HG03354 (cell line): ENCODE results near the gene WDR7.

ENCODE experiments used
- ATAC-seq: cut with Tn5 transposase; IDR thresholded peaks from one replicate; pipeline ENCODE4 v1.9.1; 2021; ENCODE audit warnings: mild to moderate bottlenecking; ENCODE audit not compliant: unreplicated experiment, poor library complexity, severe bottlenecking

WDR7 gene

DNA sequence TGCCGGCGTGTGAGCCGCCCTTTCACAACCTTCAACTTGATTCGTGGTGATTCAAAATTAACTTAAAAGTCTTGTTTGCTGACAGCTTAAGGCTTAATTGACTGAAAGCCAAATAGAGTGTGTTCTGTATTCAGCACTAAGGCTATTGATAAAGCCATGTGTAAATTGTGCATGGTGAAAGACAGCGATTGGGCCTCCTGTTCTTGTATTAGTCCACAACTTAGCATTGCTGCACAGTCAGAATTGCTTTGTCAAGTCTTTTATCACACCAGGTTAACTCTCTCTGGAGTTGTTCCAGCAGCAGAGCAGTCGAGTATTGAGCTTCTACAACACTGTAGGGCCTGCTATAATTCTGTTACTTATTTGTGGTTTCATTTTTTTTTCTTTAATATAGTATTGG, 210.1 kb downstream of the WDR7 start:
- ATAC-seq: no peak

GRCh38 chr18:56869189-56869777, 218.1 kb downstream of the WDR7 start:
- peak; percentile 75 for ATAC-seq

DNA sequence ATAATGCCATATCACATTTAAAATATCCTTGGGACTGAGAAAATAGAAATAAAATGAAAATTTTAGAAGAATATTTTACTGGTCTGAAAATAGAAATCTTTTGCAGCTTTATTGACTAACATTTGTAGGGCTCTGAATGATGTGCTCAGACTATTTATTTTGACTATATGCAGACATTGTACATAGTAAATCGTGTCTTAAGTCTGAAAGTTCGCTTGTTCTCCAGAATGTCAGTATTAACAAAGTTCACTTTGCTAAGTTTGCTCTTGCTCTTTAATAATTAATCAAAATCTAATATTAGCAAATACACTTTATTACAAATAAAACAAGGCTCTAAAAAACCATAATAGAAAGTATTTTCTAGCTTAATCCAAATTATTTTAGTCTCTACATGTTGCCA, 219.8 kb downstream of the WDR7 start:
- ATAC-seq: no peak

DNA sequence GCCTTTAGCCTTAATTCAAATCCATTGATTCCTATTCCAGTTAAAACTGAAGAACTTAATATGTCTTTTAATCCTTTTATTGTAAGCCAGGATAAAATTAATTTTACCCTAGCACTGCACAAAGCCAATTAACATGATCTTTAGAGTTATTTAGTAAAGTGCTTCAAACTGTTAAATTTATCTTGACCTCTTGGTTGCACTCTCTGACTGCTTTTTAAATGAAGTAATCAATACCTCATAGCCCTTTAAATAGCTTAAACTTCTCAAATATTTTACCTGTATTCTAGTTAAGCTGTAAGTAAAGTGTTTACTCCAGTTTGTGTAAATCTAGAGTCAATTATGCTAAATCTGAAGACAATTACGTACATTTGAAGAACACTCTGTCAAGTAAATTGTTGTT, 221.0 kb downstream of the WDR7 start:
- ATAC-seq: no peak

- ATAC-seq: no peak
These were observed 222.4 kb downstream of the WDR7 start for GRCh38 chr18:56873441-56874140.

- ATAC-seq: no peak
These were observed 227.6 kb downstream of the WDR7 start for GRCh38 chr18:56878711-56879110.

DNA sequence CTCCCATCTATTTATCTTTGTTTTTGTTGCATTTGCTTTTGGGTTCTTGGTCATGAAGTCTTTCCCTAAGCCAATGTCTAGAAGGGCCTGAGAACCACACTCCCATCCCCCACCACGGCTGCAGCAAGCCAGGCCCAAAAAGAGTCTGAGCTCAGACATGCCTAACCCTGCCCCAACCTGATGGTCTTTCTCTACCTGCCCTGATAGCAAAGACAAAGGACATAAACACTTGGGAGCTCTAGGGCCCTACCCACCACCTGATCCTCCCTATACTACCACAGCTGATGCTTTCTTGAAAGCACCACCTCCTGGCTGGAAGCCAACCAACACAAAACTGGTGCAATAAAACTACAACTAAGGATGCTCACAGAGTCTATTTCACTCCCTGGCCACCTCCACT, 233.4 kb downstream of the WDR7 start:
- ATAC-seq: no peak

DNA sequence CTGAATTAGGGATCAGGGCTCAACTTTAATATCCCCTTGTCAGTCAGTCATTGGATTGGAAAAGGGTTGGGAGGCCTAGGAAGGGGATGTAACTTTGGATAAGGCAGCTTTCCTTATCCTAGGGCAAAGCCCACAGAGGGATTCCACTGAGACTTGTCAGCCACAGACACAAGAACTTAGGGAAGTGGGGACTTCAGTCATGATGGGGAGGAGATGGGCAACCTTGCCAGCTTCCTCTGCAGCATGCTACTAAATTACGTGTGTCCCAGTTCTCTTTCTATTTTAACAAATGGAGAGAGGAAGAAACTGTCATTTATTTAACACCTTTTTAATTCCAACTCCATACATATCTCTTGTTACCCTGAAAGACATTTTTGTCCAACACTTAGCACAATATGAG, 237.8 kb downstream of the WDR7 start:
- ATAC-seq: no peak

DNA sequence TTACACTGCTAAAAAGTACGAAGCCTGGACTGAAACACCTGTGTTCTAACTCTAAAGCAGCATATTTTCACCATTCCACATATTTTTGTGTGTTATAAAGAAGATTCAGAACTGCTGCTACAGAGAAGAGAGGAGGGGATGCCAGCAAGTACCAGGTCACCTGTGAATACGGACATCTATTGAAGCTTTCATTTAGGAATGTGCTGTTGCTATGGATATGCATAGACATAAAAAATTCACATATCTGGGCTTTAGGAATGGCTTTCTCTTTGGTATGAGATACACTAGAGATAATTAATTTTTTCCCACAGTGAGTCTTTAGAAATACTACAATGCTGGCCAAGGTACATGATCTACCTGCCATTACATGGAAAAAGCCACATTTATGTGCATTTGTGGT, 238.5 kb downstream of the WDR7 start:
- ATAC-seq: no peak

GRCh38 chr18:56890632-56891031, 239.5 kb downstream of the WDR7 start:
- ATAC-seq: no peak

- no peak for ATAC-seq
These were observed 240.0 kb downstream of the WDR7 start for GRCh38 chr18:56891116-56891515.

GRCh38 chr18:56891870-56892269, 240.7 kb downstream of the WDR7 start:
- ATAC-seq: no peak

DNA sequence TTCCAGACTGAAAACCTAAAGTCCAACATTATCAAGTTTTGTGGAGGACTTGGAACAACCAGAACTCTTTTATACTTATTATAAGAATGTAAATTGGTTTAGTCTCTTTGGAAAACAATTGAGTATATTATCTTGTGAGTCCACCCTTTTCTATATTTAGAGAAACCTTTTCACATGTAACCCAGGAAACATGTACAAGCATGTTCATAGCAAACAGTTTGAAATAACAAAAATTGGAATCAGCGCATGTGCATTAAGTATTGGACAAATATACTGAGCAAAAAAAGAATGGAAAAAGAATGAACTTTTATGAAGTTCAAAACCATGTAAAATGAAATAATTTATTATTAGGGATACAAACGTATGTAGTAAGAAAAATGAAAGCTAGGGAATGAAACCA, 246.0 kb downstream of the WDR7 start:
- ATAC-seq: no peak

DNA sequence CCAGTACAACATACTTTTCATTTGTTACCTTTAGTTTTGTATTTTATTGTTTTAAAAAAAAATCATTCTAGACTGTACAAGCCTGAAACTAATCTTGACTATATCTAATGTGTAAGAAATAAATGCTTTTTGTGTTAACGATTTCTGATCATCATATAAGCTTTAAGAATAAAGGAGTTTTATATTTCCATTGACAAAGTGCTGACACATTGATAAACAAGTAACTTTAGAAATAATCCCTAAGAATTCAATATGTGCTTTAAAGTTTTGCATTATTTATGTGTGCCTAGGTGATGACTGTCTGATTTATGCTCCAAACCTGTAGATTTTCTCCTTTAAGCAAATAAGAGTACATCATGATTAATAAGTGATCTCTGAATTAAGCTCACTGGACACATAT, 248.5 kb downstream of the WDR7 start:
- no peak for ATAC-seq

DNA sequence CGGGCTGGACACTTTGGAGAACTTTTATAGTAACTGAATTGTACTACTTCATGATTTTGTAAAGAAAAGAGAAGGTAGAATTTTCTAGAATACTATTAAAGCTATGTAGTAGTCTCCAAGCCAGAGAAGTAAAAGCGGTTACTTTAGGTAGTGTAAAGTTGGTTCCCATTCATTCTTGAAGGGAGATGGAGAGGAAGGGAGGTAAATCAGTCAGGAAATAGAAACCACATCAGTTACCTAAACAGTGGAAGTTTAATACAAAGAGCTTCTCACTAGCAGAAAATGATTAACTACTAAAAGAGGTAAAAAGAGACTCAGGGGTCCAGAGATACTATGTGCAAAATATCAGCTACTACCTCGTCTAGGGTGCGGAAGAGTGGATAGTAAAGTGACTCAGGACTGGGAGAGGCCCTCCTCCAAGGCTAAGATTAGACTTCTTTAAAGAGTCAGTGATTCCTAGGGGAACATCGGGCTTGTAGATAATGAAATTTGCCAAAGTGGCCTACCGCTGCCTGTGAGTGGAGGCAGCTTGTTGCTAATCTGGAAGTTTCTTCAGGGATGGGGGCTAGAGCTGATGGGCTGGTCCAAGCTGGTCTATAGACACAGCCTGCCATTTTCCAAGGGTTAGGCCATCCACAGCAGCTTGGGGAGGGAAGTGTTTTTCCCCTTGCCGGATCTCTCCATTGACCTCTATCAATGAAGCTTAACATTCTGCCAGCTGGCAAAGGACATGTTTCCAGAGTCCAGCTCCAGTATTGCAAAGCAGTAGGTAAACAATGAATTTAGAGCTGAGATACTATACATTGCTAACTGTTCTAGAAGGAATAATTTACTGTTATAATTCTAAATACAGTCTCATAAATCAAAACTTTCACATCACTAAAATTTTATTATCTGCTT, 249.3 kb downstream of the WDR7 start:
- no peak for ATAC-seq

- no peak for ATAC-seq
These were observed 250.8 kb downstream of the WDR7 start for GRCh38 chr18:56901919-56902318.

DNA sequence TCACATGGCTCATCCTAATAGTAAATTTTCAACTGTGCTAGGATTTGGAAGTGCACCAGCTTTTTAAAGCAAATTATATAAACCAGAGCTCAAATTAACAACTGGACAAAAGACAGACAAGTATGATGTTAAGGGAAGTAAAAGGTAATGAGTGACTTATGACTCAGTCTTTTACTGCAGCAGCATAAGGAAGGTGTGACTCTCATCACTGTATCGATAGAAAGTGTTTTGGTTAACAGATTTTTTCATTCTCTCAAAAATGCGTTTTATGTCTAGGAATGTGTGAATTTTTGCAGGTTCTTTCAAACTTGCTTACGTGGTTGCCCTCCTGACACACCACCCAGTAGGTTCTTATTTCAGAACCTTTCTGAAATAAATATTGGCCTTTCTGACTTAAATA, 251.5 kb downstream of the WDR7 start:
- ATAC-seq: peak; percentile 66

GRCh38 chr18:56903686-56904085, 252.5 kb downstream of the WDR7 start:
- no peak for ATAC-seq

- no peak for ATAC-seq
These were observed 256.6 kb downstream of the WDR7 start for GRCh38 chr18:56907771-56908170.

- ATAC-seq: no peak
These were observed 259.1 kb downstream of the WDR7 start for GRCh38 chr18:56910237-56910636.

GRCh38 chr18:56910967-56911366, 259.8 kb downstream of the WDR7 start:
- no peak for ATAC-seq
